ENCODE measurements around the gene AKAP9. TPM values are rescaled to one million over a fixed set of nuclear protein-coding genes. Genes with fewer than 3 reads are reported as not detected.

AKAP9 gene
- total RNA-seq, 2 experiments from 2014 or later: 32.4 to 41.7 TPM

DNA sequence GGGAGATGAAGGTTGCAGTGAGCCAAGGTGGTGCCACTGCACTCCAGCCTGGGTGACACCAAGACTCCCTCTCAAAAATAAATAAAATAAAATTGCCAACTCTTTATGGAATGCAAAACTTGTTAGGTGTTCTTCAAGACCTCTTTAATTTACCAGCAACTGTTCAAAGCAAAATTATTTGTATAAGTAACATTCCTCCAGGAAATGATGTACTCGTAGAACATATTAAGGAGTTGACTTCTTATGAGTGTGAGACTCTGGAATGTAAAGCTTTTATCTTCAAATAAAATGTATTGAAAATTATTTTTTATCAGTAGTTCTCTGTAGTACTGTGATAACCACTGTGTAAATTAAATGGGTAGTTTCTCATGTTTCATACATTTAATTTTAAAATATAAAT, 99.2 kb downstream of the AKAP9 start:
- no peak for DNase-seq
- no peak overlapping the region for H3K4me3 Mint-ChIP-seq
- H3K27me3 Mint-ChIP-seq: no peaks in the 10 kb centered on the region
- ChIA-PET POLR2A (interaction anchor here (1.1 kb wide), 1 partner anchor 15 kb away, joined by 3 read pairs; no protein-coding TSS in a partner anchor), CTCF (no interaction called here)
- peaks cover 30% of the 10 kb centered on the region for H3K36me3 Mint-ChIP-seq (ENCODE audit: low read depth)
- H3K27ac Mint-ChIP-seq: no peak overlapping the region
- H3K4me1 Mint-ChIP-seq: no peaks in the 10 kb centered on the region
- H3K9me3 Mint-ChIP-seq: no peaks in the 10 kb centered on the region

DNA sequence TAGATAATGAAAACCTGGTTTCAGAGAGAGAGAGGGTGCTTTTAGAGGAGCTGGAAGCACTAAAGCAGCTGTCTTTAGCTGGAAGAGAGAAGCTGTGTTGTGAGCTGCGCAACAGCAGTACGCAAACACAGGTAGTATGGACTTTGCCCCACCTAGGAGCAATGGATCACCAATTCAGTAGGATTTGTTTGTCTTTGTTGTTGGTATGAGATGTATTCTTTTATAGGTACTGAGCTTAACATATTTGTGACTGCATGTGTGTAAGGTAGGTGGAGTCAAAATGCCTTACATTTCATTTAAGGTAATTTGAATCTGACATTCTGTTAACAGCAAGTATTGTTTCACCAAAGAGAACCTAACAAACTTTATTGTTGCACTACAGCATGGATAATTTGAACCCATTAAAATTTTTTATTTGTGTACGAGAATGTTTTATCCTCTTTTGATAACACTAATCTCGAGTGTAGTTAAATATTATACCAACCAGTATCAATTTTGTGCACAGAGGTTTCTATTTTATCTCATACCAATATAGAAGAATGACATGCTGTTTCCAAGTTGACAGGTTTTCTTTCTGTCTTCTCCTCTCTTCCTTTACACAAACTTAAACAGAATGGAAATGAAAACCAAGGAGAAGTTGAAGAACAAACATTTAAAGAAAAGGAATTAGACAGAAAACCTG, 101.5 kb downstream of the AKAP9 start:
- Mint-ChIP-seq H3K36me3 (ENCODE audit: low read depth) (peaks cover 34% of the 10 kb centered on the region), H3K4me3 (no peak overlapping the region), H3K4me1 (no peaks in the 10 kb centered on the region), H3K27me3 (no peaks in the 10 kb centered on the region), H3K27ac (no peak overlapping the region), H3K9me3 (no peaks in the 10 kb centered on the region)
- no peak for DNase-seq
- ChIA-PET CTCF (no interaction called here), POLR2A (no interaction called here)

DNA sequence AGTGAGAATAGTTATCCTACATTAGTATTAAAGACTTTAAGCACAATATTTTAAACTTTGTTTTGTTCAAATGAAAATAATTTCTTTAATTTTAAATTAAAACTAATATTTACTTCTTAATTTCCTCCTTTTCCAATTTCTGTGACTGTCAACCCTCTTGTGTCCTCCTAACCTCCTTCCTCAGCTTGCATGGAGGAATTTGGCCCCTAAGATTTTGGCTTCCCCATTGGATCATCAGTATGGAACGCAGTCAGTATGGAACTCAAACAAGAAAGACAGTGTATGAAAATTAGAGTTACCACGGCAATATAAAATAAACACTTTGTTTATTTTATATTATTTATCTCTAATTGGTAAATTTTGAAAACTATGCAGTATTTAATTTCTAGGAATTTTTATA, 102.4 kb downstream of the AKAP9 start:
- H3K4me3 Mint-ChIP-seq: no peak overlapping the region
- no peaks in the 10 kb centered on the region for H3K4me1 Mint-ChIP-seq
- no peaks in the 10 kb centered on the region for H3K9me3 Mint-ChIP-seq
- CTCF ChIA-PET: no interaction called here
- DNase-seq: no peak
- POLR2A ChIA-PET: no interaction called here
- H3K27me3 Mint-ChIP-seq: no peaks in the 10 kb centered on the region
- H3K36me3 Mint-ChIP-seq (ENCODE audit: low read depth): peaks cover 36% of the 10 kb centered on the region
- no peak overlapping the region for H3K27ac Mint-ChIP-seq

- H3K27ac Mint-ChIP-seq: no peak overlapping the region
- H3K27me3 Mint-ChIP-seq: no peaks in the 10 kb centered on the region
- DNase-seq: no peak
- ChIA-PET CTCF (no interaction called here), POLR2A (no interaction called here)
- no peak overlapping the region for H3K4me3 Mint-ChIP-seq
- H3K9me3 Mint-ChIP-seq: no peaks in the 10 kb centered on the region
- no peaks in the 10 kb centered on the region for H3K4me1 Mint-ChIP-seq
- H3K36me3 Mint-ChIP-seq (ENCODE audit: low read depth): peaks cover 38% of the 10 kb centered on the region
Measured at GRCh38 chr7:92043637-92044036, 103.0 kb downstream of the AKAP9 start.

GRCh38 chr7:92044148-92044547, 103.5 kb downstream of the AKAP9 start:
- H3K4me1 Mint-ChIP-seq: no peaks in the 10 kb centered on the region
- DNase-seq: no peak
- no peaks in the 10 kb centered on the region for H3K27me3 Mint-ChIP-seq
- ChIA-PET CTCF (no interaction called here), POLR2A (no interaction called here)
- H3K27ac Mint-ChIP-seq: no peak overlapping the region
- no peaks in the 10 kb centered on the region for H3K9me3 Mint-ChIP-seq
- H3K4me3 Mint-ChIP-seq: no peak overlapping the region
- peaks cover 38% of the 10 kb centered on the region for H3K36me3 Mint-ChIP-seq (ENCODE audit: low read depth)

GRCh38 chr7:92044940-92045339, 104.3 kb downstream of the AKAP9 start:
- ChIA-PET POLR2A (no interaction called here), CTCF (no interaction called here)
- Mint-ChIP-seq H3K9me3 (no peaks in the 10 kb centered on the region), H3K27me3 (no peaks in the 10 kb centered on the region), H3K4me3 (no peak overlapping the region), H3K4me1 (no peaks in the 10 kb centered on the region), H3K27ac (no peak overlapping the region), H3K36me3 (ENCODE audit: low read depth) (peaks cover 41% of the 10 kb centered on the region)
- no peak for DNase-seq

GRCh38 chr7:92051655-92052054, 111.0 kb downstream of the AKAP9 start:
- no peaks in the 10 kb centered on the region for H3K4me1 Mint-ChIP-seq
- ChIA-PET CTCF (no interaction called here), POLR2A (no interaction called here)
- H3K36me3 Mint-ChIP-seq (ENCODE audit: low read depth): peaks cover 18% of the 10 kb centered on the region
- H3K9me3 Mint-ChIP-seq: no peaks in the 10 kb centered on the region
- H3K27ac Mint-ChIP-seq: no peak overlapping the region
- no peak for DNase-seq
- H3K27me3 Mint-ChIP-seq: no peaks in the 10 kb centered on the region
- no peak overlapping the region for H3K4me3 Mint-ChIP-seq

GRCh38 chr7:92052159-92052558, 111.5 kb downstream of the AKAP9 start:
- Mint-ChIP-seq H3K9me3 (no peaks in the 10 kb centered on the region), H3K27ac (no peak overlapping the region), H3K4me1 (no peaks in the 10 kb centered on the region), H3K27me3 (no peaks in the 10 kb centered on the region), H3K4me3 (no peak overlapping the region), H3K36me3 (ENCODE audit: low read depth) (peaks cover 16% of the 10 kb centered on the region)
- ChIA-PET POLR2A (no interaction called here), CTCF (no interaction called here)
- no peak for DNase-seq

- Mint-ChIP-seq H3K4me1 (peaks cover 3% of the 10 kb centered on the region), H3K27ac (no peak overlapping the region), H3K27me3 (no peaks in the 10 kb centered on the region), H3K9me3 (no peaks in the 10 kb centered on the region), H3K36me3 (ENCODE audit: low read depth) (peaks cover 15% of the 10 kb centered on the region), H3K4me3 (no peak overlapping the region)
- ChIA-PET CTCF (no interaction called here), POLR2A (no interaction called here)
- no peak for DNase-seq
Measured at GRCh38 chr7:92052684-92053083, 112.0 kb downstream of the AKAP9 start.

GRCh38 chr7:92053312-92053711, 112.7 kb downstream of the AKAP9 start:
- POLR2A ChIA-PET: no interaction called here
- CTCF ChIA-PET: interaction anchor here (0.6 kb wide), 1 partner anchor 9 kb away, joined by 3 read pairs; no protein-coding TSS in a partner anchor
- H3K4me3 Mint-ChIP-seq: no peak overlapping the region
- H3K27ac Mint-ChIP-seq: no peak overlapping the region
- peaks cover 10% of the 10 kb centered on the region for H3K4me1 Mint-ChIP-seq
- no peaks in the 10 kb centered on the region for H3K9me3 Mint-ChIP-seq
- no peaks in the 10 kb centered on the region for H3K27me3 Mint-ChIP-seq
- DNase-seq: no peak
- H3K36me3 Mint-ChIP-seq (ENCODE audit: low read depth): peaks cover 14% of the 10 kb centered on the region

- H3K27ac Mint-ChIP-seq: no peak overlapping the region
- CTCF ChIA-PET: interaction anchor here (1.3 kb wide), 1 partner anchor 392 kb away, joined by 6 read pairs; no protein-coding TSS in a partner anchor
- H3K9me3 Mint-ChIP-seq: no peaks in the 10 kb centered on the region
- no peaks in the 10 kb centered on the region for H3K27me3 Mint-ChIP-seq
- DNase-seq: no peak
- POLR2A ChIA-PET: no interaction called here
- H3K36me3 Mint-ChIP-seq (ENCODE audit: low read depth): peaks cover 4% of the 10 kb centered on the region
- no peak overlapping the region for H3K4me3 Mint-ChIP-seq
- peaks cover 13% of the 10 kb centered on the region for H3K4me1 Mint-ChIP-seq
Measured at GRCh38 chr7:92056286-92056685, 115.6 kb downstream of the AKAP9 start.

- Mint-ChIP-seq H3K36me3 (ENCODE audit: low read depth) (peaks cover 4% of the 10 kb centered on the region), H3K27ac (no peak overlapping the region), H3K4me1 (peaks cover 13% of the 10 kb centered on the region), H3K9me3 (no peaks in the 10 kb centered on the region), H3K27me3 (no peaks in the 10 kb centered on the region), H3K4me3 (no peak overlapping the region)
- ChIA-PET POLR2A (interaction anchor here (1.1 kb wide), 1 partner anchor 11 kb away, joined by 3 read pairs; no protein-coding TSS in a partner anchor), CTCF (interaction anchor here (1.0 to 1.3 kb wide), 2 partner anchors 80 to 391 kb away, joined by 4 to 6 read pairs; no protein-coding TSS in a partner anchor)
- DNase-seq: no peak
Measured at GRCh38 chr7:92057375-92057774, 116.7 kb downstream of the AKAP9 start.

DNA sequence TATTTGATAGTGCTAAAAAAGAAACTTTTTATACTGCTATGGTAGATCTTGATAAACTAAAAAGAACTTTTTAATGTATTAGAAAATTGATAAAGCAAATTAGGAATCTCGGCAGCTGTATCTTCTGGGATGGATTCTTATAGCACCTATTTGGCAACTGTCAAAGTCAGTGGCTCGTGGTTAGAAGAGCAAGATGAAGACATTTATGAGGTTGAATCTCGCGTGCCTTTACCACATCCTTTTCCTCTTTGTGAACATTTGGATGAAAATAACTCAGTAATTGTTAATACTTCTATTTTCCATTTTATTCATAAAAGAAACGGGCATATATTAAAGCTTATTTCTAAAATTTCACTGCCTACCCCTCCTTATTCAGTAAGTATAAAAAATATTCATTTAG, 117.4 kb downstream of the AKAP9 start:
- POLR2A ChIA-PET: interaction anchor here (1.1 kb wide), 1 partner anchor 11 kb away, joined by 3 read pairs; no protein-coding TSS in a partner anchor
- Mint-ChIP-seq H3K4me3 (no peak overlapping the region), H3K27ac (no peak overlapping the region), H3K9me3 (no peaks in the 10 kb centered on the region), H3K36me3 (ENCODE audit: low read depth) (peaks cover 4% of the 10 kb centered on the region), H3K27me3 (no peaks in the 10 kb centered on the region), H3K4me1 (peaks cover 13% of the 10 kb centered on the region)
- CTCF ChIA-PET: no interaction called here
- DNase-seq: peak; percentile 23

DNA sequence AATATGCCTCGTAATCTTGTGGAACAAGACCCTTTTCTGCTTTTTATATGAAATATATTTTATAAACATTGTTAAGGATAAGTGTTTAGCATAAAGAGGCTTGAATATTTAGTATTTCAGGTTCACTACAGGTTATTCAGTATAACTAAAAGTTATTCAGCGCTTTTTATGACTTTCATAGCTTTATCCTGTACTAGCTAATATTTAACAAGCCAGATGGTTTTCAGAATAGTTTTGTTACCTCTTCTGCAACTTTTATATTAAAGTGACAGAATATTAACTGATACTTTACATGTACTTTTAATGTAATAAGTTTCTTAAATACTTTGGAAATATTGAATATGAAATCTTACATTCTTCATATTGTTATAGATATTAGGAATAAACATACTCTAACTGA, 118.2 kb downstream of the AKAP9 start:
- peaks cover 4% of the 10 kb centered on the region for H3K36me3 Mint-ChIP-seq (ENCODE audit: low read depth)
- no peaks in the 10 kb centered on the region for H3K27me3 Mint-ChIP-seq
- ChIA-PET CTCF (no interaction called here), POLR2A (no interaction called here)
- H3K4me1 Mint-ChIP-seq: peaks cover 13% of the 10 kb centered on the region
- no peak for DNase-seq
- H3K4me3 Mint-ChIP-seq: no peak overlapping the region
- H3K9me3 Mint-ChIP-seq: no peaks in the 10 kb centered on the region
- H3K27ac Mint-ChIP-seq: no peak overlapping the region
